Cortex of kidney (tissue), 1 donor: ENCODE measurements around the gene ZNF768.
"Not testable (repeated sequence)": the region's sequence is repeated elsewhere in the genome, so short reads cannot be mapped to it uniquely, and the experiment has no call there.

Experiments used
- DNase-seq: peaks from one replicate; lab custom pipeline; 2025; lab: John Stamatoyannopoulos, UW

Gene ZNF768

GRCh38 chr16:30510376-30510938 lies 15.9 kb downstream of the ZNF768 start:
- no peak for DNase-seq

- no peak for DNase-seq
Measured at GRCh38 chr16:30509081-30509765, 17.1 kb downstream of the ZNF768 start.

GRCh38 chr16:30503403-30504296 lies 22.7 kb downstream of the ZNF768 start:
- no peak for DNase-seq

DNA sequence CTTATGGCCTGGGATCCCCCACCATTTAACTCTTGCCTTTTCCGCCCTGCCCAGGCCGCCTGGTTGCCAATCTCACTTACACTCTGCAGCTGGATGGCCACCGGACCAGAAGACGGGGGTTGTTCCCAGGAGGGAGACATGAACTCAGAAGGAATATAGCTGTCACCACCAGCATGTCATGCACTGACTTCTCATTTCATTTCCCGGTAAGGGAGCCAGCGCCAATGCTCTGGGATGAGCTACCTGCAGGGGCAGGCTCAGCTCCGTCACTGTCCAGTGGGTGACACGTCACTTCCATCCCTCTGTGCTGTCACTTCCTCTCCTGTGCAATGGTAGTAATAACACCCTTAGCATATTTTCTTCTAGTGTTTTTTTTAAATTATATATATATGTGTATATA lies 27.1 kb downstream of the ZNF768 start:
- no peak for DNase-seq

GRCh38 chr16:30494709-30495108 lies 31.7 kb downstream of the ZNF768 start:
- DNase-seq: no peak

GRCh38 chr16:30493941-30494488 lies 32.4 kb downstream of the ZNF768 start:
- no peak for DNase-seq

DNA sequence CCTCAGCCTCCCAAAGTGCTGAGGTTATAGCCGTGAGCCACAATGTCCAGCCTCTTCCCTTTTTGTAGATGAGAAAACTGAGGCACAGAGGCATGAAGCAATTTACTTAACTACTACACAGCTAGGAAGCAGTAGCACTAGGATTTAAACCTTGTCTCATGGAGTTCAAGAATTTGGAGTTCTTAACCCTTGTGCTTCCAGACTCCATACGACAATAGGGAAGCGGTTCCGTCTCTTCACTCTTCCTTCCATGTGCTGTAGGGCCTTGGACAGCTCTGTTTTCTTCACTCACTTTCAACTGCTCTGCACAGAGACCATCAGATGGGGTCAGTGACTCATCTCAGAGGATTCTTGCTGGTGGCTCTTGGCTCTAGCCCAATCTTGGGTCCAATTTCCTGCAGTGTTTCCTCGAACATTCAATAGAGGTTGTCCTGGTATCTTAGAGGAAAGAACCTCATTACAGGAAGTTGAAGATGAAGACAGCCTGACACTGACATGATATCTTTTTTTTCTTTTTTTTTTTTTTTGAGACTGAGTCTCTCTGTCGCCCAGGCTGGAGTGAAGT lies 34.5 kb downstream of the ZNF768 start:
- no peak for DNase-seq

DNA sequence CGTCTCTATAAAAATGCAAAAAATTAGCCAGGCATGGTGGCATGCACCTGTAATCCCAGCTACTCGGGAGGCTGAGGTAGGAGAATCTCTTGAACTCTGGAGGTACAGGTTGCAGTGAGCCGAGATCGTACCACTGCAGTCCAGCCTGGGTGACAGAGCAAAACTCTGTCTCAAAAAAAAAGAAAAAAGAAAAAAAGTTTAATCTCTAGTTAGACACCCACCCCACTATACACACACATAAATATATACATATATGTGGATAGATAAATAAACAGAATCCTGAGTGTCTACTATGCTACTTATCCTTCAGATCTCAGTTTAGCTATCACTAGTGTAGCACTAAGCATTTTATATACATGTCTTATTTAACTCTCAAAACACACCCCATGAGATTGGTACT lies 35.1 kb downstream of the ZNF768 start:
- no peak for DNase-seq

GRCh38 chr16:30490210-30490609 lies 36.2 kb downstream of the ZNF768 start:
- DNase-seq: no peak

- DNase-seq: no peak
Measured at GRCh38 chr16:30488764-30489605, 37.4 kb downstream of the ZNF768 start.

- no peak for DNase-seq
Measured at GRCh38 chr16:30485818-30486436, 40.4 kb downstream of the ZNF768 start.

DNA sequence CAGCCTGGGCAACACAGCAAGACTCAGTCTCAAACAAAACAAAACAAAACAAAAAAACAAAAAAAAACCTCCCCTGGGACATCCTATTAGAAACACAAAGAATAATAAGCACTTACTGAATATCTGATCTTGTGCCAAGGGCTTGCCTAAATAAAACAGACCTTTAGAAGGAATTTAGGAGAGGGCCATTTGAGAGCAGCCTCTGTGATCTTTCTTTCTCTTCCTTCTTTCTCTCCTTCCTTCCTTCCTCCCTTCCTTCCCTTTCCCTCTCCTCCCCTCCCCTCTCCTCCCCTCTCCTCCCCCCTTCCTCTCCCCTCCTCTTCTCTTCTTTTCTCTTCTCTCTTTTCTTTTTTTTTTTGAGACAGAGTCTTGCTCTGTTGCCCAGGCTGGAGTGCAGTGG lies 41.5 kb downstream of the ZNF768 start:
- DNase-seq: no peak

- DNase-seq: no peak
Measured at GRCh38 chr16:30482366-30482765, 44.0 kb downstream of the ZNF768 start.

- no peak for DNase-seq
Measured at GRCh38 chr16:30481381-30481780, 45.0 kb downstream of the ZNF768 start.

GRCh38 chr16:30478766-30479478 lies 47.4 kb downstream of the ZNF768 start:
- no peak for DNase-seq

DNA sequence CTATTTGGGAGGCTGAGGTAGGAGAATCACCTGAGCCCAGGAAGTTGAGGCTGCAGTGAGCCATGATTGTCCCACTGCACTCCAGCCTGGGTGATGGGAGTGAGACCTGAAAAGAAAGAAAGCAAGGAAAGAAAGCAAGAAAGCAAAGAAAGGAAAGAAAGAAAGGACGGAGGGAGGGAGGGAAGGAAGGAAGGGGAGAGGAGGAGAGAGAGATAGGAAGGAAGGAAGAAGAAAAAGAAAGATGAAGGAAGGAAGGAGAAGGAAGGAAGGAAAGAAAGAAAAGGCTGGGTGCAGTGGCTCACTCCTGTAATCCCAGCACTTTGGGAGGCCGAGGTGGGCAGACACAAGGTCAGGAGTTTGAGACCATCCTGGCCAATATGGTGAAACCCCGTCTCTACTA lies 48.6 kb downstream of the ZNF768 start:
- DNase-seq: not testable (repeated sequence)

DNA sequence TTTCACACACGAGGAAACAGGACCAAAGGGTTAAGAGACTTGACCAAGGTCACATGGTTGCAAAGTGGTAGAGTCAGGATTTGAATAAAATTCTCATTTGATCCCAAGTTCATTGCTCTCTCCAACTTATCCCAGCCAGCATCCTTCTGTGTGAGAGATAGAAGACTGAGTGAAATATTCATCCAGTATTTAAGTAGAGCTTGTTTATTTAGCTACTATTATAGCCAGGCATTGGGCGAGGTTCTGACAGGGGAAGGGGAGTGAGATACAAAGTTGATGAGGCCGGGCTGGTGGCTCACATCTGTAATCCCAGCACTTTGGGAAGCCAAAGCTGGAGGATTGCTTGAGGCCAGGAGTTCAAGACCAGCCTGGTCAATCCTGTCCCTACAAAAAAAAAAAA lies 49.4 kb downstream of the ZNF768 start:
- no peak for DNase-seq

GRCh38 chr16:30474684-30475083 lies 51.7 kb downstream of the ZNF768 start:
- DNase-seq: no peak

GRCh38 chr16:30474074-30474452 lies 52.3 kb downstream of the ZNF768 start:
- no peak for DNase-seq
